HG03039 (cell line): Measurements from ENCODE around the gene RIMS3.

ENCODE experiments used
- ATAC-seq: cut with Tn5 transposase; IDR thresholded peaks from one replicate; pipeline ENCODE4 v1.9.1; 2021; ENCODE audit warnings: mild to moderate bottlenecking, moderate library complexity; ENCODE audit not compliant: unreplicated experiment

RIMS3 gene

DNA sequence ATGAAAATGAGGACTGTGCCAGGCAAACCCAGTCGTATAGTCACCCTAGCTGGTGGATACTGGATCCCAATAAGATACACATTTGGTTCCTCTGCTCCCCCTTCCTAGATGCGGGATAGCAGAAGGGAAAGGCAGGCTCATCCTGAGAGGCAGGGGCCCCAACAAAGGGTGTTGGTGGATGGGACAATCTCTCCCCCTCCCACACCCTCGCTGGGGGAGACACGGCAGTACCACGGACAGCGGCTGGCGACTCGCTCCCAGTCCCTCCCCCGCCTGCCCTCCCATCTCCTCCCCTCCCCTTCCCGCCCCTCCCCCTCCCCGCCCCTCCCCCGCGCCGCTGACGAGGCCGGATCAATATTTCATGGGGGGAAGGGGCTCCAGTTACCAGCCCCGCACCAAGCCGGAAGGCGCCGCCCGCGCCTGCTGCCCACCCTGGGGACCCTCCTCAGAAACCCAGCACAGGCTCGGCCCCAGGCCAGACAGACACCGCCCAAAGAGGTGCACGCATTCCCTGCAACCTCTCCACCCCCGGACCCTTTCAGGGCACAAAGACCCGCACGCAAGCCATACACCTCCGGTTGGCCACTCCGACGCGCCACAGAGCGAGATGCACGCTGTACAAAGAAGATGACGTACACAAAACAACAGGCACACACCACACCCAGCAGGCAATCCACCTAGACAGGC lies 11.5 kb downstream of the RIMS3 start:
- ATAC-seq, result no peak

DNA sequence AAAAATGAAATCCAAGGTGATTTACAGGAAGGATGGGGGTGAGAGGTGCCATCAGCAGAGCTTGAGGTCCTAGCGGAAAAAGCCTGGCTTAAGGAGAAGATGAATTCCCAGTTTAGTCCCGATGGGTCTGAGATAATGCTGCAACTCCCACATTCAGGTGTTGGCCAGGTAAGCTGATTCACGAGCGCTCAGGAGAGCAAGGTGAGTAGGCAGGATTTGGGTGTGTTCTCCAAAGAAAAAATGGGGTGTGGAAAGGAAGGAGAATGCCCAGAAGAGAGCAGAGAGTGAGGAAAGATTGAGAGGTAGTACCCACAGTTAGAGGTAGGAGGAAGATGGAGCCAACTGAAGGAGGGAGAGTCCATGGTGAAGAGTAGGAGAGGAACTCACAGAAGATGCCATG lies 12.5 kb downstream of the RIMS3 start:
- no peak for ATAC-seq

DNA sequence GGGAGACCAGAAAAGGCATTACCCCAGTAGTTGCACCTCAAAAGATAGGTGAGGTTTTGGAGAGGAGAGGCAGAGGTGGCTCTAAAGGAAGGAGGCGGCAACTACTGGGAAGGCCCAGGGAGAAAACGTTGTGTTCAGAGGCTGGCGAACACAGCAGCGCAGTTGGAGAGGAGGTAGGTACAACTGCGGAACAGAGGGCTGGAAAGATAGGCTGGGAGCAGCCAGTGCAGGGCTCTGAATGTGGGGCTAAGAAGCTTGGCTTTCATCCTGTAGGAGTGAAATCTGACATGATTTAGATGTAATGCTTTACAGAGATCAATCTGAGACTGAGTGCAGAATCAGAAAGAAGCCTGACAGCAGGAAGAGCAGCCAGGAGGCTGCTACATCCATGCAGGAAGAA lies 13.0 kb downstream of the RIMS3 start:
- no peak for ATAC-seq

DNA sequence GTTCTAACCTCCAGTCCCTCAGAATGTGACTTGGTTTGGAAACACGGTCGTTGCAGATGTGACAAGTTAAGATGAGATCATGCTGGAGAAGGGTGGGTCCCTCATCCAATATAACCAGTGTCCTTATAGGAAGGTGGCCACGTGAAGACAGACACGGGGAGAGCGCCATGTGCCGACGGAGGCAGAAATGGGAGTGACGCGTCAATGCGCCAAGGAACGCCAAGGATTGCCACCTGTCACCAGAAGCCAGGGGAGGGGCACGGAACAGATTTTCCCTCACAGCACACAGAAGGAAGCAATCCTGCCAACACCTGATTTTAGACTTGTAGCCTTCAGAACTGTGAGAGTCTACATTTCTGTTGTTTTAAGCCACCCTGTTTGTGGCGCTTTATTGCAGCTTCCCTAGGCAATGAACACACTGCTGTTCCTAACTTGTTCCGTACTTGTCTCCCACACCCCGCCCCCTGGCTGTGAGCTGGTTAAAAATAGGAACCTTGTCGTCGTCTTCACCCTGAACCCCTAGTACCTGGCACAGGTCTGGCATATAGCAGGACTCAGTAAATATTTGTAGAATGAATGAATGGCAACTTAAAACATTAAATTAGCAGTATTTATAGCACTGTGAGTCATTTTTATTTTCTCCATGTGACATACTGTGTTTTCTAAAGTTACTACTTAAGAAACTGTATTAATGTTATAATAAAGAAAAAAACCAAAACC lies 14.2 kb downstream of the RIMS3 start:
- no peak for ATAC-seq

DNA sequence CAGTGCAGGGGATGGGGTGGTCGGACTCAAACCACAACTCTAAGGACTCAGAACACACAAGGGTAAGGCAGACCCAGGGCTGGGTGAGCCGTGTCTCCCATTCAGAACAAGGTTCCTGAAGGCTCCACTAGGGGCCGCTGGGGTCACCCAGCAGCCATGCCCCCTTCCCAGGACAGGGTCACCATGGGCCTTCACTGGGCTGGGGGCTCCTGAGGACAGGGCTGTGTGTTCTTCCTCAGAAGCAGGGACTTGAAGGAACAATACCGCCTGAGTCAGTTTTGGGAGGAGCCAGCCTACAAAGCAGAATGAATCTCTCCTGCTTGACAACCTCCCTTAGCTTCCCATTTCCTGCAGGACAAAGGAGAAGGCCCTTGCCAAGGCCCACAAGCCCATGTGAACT lies 15.4 kb downstream of the RIMS3 start:
- no peak for ATAC-seq

DNA sequence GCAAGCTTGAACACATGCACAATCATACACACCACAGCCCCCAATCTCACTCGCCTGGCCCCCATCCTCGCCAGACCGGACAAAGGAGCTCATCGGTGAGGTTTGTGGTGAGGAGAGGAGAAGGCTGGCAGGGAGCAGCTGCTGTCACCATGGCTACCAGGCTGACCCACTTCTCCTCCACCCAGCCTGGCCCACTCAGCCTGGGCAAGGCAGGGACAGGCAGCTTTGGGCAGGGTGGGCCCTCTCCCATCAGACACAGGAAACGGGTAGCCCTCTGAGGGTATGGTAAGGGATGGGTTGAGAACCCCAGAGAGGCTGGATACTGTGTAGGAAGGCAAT lies 15.9 kb downstream of the RIMS3 start:
- ATAC-seq, result no peak

DNA sequence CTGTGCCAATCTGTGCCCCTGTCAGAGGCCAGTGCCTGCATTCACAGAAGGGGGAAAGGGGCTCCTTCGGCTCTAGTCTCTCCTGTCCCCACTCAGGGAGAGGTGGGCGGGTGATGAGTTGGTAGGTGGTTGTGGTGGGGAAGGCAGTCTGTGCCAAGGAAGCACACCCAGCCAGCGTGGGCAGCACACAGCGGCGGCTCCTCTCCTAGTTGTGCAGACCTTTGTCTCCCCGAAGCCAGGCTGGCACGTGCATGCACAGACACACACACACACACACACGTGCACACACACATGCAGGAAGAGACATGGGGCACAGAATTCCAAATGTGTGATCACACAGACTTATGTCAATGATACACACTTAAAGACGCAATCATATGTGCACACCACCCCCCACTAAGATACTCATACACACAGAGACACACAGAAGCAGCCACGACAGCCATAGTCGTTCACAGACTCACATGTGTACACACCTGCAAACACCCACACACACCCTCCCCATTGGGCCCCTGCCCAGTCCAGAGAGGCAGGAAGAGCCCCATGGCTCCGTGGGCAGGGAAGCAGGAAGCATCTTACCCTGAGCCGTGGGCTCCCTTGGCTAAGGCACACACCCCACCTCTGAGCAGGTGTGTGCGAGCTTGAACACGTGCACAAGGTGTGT lies 16.4 kb downstream of the RIMS3 start:
- no peak for ATAC-seq

DNA sequence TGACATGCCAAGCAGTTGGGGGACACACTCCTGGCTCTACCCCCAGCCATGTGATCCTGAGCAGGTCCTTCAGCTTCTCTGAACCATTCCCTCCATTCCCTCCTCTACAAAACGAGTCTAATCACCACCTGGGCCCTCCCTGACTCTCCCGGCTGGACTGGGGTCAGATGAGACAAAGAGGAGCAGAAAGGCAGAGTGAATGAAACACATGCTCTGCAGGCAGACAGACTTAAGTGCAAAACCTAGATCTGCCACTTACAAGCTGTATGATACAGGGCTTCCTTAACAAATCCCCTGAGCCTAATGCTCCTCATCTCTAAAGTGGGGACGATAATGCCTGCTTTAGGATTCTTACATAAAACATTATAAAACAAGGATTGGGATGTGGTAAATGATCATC lies 17.3 kb downstream of the RIMS3 start:
- no peak for ATAC-seq

DNA sequence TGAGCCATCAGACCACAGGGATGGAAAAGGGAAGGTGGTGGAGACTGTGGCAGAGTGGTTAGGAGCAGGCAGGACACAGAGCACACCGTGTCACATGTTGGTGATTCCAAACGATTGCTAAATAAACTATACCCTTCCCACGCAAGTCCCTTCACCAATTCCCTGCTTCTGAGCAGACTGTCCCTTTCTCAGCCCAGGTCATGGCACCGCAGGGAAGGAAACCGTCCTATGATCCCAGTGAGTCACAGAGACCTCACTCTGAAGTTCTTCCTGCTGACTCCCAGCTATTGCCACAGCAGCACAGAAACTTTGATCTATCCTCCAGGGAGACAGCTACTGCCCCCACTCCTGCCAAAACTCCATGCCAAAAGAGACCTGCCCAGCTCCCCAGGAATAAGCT lies 19.2 kb downstream of the RIMS3 start:
- no peak for ATAC-seq

DNA sequence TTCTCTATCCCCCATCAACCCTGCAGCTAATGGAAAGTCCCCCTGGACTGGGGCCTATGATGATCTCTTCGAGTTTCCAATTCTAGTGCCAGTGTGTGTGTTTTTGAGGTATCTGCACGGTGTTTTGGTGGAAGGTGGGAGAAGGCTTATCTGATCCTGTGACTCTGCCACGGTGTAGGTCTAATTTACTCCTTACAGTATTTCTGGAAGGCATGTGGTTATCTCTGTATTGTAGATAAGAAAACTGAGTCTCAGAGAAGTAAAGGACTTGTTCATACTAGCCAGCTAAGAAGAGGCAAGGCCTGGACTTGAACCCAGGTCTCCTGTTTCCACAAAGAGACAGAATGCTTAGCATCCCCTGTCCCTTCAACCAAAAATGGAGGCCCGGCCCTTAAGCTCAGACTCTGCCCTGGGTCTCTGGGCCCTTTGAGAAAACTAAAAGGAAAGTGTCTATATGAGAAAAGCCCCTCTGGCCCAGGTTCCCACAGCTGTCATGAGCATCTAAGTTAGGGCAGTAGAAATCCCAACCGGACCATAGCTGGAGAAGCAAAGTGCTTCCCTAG lies 20.3 kb downstream of the RIMS3 start:
- ATAC-seq, result no peak

DNA sequence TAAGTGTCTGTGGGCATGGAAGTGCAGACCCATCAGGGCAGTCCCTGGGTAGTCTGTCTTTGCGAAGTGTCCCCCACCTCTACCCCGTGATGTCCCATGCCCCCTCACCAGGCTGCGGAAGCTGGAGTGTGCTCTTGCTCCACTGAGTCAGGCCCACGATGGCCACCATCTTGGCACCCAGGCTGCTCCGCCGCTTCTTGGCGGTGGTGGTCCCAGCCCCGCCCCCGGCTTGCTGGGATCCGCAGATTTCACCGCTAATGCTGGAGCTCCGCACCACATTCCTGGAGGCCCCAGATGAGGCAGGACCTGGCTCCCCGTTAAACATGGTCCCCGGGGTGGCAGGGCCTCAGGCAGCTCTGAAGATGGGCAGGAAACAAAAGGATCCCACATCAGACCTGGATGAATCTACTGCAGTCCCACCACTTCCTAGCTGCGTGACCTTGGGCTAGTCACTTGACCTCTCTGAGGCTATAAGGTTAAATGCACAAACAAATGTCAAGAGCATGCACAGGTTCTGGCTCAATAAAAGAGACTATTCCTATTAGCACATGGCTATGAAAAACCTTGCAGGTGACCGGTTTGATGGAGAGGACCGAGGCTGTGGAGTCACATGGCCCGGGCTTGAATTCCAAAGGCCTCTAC lies 23.8 kb downstream of the RIMS3 start:
- no peak for ATAC-seq

DNA sequence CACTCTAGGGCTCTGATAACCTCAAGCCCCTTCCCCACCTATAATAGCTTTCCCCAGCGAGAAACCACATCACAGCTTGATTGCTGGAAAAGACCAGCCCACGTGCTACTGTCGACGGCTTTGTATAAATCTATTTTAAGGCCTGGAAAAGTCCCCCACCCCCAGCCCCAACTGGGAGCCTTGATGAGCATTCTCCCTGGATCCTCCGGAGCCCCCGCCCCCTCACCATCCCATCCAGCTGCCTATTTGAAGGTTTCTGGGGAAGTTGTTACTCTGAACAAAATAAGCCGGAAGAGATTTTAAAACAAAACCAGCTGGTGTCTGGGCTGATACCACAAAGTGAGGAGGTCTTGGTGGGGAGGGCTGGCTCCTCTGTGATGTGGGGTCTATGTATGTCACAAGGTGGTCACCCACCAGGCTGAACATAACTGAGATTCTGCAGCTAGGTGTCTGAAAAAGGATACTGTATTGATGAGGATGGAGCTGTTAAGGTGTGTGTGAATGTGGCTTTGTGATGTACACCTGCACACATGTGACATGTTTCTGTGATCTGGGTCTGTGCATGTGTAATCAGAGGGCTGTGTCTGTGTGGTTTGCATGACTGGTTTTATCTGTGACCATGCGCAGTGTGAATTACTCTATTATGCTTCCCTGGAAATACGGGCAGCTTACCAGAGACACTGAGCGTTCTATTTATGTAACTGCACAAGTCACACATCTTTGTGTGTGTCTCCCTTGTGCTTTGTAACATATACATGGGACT lies 25.0 kb downstream of the RIMS3 start:
- ATAC-seq, result no peak

DNA sequence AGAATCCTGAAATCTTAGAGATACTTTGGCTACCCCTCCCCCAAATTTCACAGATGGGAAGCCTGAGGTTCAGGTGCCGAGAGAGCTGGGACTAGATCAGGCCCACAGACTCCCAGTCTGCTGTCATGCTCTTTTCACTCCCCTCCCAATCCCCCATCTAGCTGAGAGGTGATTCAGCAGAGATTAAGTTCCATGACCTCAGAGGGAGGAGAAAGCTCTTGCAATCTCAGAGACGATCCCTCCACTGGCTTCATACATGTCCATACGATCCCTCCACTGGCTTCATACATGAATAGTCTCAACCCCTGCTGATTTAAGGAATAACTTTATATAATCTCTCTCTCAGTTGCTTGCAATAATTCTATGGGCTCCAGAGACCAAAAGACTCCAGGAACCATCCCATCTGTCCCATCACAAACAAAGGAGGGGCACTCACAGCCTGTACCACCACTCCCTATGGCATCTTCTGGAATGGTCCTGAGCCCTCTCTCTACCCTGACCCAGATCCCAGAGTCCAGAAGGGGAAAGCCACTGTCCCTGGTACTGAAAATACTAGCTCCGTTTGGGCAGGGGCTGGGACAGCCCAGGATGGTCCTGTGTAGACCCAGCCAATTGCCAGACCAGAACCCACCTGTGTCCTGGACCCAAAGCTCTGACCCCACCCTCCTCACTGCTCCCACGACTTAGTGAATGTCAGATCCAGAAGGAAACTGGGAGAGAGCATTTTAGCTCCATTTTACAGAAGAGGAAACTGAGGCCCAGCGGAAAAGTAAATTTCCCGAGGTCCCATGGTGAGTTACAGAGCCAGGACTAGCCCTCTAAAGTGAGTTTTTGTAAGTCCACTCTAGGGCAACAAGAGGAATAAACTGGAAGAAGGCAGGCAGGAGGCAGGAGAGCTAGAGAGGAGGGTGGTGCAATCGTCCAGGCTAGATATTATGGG lies 27.1 kb downstream of the RIMS3 start:
- no peak for ATAC-seq

DNA sequence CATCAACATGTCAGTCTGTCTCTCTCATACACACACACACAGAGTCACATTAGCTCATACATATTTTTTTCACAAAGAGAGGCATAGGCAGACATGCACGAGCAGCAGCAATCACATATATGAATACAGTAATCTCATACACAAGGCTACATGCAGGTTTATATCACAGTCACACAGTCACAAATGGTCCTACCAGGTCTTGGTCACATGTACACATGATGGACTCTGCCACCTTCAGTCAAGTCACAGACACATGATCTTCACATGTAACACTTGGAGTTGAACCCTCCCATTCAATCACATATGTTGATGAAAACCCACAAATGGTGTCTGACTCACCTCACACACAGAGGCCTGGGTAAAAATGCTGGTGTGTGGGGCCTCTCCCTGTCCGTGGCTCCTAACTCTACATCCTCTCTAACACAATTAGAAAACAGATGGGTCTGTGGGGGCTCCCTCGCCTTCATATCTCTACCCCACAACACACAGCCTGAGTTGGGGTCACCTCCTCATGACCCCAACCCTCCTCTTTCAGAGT lies 27.9 kb downstream of the RIMS3 start:
- no peak for ATAC-seq

DNA sequence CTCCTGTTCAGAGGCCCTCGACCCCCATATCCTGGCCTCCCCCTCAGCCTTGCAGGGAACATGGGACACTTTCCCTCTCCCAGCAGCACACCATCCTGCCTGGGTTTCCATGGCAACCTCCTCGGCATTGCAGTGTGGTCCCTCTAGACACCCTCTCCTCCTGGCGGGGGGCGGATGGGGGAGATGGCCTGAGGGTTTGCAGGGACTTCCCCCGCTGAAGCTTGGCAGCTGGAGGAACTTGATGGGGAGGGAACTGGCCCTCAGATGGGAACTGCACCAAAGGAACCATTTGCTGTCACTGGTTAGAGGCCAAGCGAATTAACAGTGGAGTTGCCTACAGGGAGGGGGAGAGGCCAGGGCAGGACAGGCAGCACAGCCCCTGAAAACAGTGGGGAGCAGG lies 28.7 kb downstream of the RIMS3 start:
- ATAC-seq, result no peak

DNA sequence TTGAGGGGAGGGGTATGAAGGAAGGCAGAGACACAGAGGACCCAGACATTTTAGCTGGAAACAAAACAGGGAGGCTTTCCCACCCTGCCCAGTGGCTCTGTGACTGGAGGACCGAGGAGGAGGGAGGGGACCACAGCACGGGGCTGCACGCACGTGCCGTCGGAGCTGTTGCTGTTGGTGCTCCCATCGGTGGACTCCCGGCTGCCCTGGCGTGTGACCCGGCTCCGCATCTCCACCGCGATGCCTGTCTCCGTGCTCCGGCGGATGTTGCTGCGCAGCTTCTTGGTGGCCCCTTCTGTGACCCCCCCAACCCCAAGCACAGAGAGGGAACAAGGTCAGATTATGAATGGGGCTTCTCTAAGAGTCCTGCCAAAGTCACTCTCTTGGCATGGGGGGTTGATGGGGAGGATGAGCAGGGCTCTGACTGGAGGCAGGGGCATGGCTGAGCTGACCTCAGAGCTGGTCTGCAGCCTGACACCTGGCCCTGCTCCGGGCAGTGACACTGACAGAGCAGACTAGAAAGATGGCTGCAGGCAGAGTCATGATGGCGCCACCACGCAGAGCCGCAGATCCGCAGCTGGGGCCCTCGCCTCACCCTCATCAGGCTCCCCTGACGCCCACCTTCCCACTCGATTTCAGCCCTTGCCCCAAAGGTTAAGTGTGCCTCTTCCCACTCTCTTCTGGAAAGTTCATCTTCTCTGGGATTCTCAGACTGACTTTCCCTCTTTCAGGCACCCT lies 29.6 kb downstream of the RIMS3 start:
- no peak for ATAC-seq

DNA sequence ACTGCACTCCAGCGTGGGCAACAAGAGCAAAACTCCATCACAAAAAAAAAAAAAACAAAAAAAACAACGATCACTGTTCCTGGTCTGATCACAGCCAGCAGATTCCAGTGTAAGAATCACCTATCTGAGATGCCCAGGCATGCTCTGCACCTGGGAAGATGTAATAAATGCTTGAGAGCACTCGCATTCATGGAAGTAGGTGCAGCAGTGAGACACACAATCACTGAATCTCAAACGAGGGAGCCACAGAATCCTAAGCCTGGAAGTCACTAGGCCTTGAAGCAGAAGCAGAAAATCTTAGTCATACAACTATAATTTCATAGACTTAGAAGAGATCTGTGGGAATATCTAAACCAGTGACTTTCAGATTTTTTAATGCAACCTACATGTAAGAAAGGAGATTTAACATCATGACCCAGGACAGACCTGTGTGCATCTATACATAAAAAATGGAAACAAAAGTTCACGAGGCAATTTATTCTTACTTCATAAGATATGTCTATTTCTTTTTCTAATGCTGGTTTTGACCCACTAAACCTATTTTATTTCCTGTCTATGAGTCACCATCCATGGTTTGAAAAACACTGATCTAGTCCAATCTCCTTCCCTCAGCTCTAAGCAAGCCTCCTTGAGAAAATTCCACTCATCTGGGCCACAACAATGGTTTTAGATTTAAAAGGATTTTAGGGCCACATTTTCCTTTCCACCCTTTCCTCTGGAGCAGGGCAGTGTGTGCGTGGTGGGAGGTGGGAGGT lies 30.4 kb downstream of the RIMS3 start:
- no peak for ATAC-seq

DNA sequence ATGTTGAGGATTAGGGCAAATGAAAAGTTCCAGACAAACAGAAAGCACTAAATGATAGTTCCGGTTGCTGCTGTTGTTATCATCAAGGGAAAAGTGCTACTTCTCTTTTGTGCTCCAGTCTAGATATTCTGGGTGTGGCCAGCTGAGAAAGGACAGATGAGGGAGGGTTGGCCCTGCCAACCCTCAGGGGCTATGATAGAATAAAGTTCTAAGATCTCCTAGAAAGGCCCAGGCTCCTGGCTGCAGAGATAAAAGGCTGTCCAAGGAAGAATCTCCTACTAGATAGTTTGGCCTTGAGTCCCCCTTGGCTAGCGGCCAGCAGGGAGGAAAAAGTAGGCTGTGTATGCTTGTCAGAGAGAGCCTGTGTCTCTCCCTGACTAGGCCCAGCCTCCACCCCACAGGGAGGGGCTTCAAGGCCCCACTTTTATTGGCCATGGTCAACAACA lies 31.5 kb downstream of the RIMS3 start:
- no peak for ATAC-seq
